Retinal pigment epithelial cell (primary cell): ENCODE results near the gene KRTAP4-16.
"Not testable (repeated sequence)": the region's sequence is repeated elsewhere in the genome, so short reads cannot be mapped to it uniquely, and the experiment has no call there.

Experiments
- DNase-seq: peaks from one replicate; pipeline ENCODE4 v3.0.0-alpha.2; 2010; ENCODE audit warnings: low read depth
- H3K4me3 ChIP-seq: 2 replicates; pipeline ENCODE4 v1.5.1; 2011; ENCODE audit warnings: mild to moderate bottlenecking, low read length, control low read depth, moderate library complexity
- TF ChIP-seq, protein P1 (sequence below): conservative IDR thresholded peaks from 2 replicates; pipeline ENCODE4 v1.5.1; 2011; ENCODE audit warnings: low read depth, low read length, control low read depth, inconsistent platforms

The KRTAP4-16 gene

DNA sequence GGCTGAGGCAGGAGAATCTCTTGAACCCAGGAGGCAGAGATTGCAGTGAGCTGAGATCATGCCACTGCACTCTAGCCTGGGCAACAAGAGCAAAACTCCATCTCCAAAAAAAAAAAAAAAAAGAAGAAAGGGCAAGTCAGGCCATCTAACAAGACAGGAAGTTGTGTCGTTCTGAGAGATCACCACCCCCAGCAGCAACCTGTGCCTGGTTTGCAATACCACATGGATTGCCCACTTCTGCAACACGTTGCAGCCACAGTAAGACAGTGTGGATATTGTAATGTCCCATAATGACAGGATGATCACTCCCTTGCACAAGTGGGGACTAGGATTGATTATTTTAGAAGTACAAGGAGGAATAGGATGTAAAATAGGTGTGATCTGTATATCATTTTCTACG is 33.0 kb downstream of the KRTAP4-16 start:
- TF ChIP-seq, protein P1, sequence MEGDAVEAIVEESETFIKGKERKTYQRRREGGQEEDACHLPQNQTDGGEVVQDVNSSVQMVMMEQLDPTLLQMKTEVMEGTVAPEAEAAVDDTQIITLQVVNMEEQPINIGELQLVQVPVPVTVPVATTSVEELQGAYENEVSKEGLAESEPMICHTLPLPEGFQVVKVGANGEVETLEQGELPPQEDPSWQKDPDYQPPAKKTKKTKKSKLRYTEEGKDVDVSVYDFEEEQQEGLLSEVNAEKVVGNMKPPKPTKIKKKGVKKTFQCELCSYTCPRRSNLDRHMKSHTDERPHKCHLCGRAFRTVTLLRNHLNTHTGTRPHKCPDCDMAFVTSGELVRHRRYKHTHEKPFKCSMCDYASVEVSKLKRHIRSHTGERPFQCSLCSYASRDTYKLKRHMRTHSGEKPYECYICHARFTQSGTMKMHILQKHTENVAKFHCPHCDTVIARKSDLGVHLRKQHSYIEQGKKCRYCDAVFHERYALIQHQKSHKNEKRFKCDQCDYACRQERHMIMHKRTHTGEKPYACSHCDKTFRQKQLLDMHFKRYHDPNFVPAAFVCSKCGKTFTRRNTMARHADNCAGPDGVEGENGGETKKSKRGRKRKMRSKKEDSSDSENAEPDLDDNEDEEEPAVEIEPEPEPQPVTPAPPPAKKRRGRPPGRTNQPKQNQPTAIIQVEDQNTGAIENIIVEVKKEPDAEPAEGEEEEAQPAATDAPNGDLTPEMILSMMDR, result no peak
- H3K4me3 ChIP-seq, result no peak overlapping the region
- DNase-seq, result no peak

DNA sequence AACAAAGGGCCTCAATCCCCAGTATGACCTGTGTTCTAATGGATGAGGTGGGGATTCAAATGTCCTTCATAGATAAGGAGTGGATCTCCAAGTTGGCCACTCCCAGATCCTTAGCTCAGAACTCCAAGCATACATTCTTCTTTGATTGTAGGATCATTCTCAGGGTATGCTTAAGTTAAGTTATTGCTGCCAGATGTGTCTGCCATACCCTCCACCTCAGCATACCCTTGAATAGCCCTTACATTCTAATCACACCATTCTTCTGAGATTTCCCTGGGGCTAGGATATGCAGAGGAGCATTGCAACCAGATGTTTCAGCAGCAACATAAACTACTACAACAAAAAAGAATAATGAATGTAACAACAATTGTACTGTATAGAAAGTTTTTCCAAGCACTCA is 34.7 kb downstream of the KRTAP4-16 start:
- no peak overlapping the region for H3K4me3 ChIP-seq
- TF ChIP-seq, protein P1, result no peak
- DNase-seq, result no peak

DNA sequence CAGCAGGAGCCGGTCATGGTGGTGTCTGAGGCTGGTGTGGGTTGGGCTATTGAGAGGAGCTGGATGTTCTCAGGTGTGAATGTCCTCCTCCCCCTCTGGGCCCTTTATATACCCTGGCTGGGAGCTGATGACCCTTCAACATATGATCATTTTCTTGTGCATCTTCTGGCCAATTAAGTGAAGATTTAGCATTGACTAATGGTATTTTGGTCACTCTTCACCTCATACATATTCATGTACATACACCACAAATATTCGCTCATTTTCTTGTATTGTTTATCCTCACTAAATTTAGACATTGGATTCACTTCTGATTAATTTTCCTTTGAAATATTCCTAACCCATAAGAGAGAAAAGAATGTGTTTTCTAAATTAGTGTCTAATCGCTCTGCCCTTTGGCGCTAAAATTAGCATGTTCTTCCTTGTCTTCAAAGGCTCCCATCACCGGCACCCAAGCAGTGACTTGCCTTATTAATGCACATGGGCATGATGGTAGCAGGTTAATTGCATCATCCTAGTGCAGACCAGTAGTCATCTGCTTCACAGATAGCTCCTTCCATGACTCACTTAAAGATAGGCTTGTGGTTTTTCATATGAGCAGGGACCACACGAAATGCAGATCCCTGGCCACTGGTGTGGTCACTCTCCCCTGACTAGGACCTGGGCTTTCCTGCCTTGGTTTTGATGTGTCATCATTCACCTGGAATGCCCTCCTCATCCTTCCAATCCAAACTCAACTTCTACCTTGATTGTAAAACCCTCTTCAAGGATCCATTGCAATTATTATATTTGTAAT is 36.0 kb downstream of the KRTAP4-16 start, which contains the start of gene KRTAP2-4:
KRTAP2-4 (minus strand) TSS at position 51 of the 796 bp plus-strand sequence; CDS start at position 17, 34 bp downstream.
- H3K4me3 ChIP-seq, result no peak within 1 kb of the TSS
- TF ChIP-seq, protein P1, result no peak
- no peak for DNase-seq

DNA sequence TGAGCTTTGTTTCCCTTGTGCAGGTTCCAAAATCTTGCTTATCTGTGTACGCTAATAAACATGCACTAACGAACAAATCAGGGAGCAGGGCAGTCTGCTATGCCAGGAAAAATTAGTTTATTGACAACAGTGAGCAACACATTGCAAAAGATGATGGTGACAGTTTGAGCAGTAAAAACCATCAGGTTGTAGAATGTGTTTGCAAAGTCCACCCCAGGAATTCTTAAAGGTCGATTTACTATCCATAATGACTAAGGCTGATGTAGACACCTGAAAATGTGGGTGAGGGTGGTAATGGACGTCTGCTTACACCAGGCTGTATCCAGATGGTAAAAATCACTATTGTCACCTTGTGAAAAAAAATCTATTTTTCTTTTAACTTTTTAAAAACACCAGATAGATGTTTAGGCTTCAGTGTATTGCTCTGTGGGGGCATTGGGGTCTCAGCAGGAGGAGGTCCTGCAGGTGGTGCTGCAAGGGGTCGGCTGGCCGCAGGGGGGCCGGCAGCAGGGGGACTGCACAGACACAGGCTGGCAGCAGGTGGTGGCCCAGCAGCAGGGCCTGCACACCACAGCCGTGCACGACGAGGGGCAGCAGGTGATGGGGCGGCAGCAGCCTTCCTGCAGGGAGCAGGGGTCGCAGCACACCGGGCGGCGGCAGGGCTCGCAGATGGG is 36.9 kb downstream of the KRTAP4-16 start:
- not testable (repeated sequence) for H3K4me3 ChIP-seq, DNase-seq

DNA sequence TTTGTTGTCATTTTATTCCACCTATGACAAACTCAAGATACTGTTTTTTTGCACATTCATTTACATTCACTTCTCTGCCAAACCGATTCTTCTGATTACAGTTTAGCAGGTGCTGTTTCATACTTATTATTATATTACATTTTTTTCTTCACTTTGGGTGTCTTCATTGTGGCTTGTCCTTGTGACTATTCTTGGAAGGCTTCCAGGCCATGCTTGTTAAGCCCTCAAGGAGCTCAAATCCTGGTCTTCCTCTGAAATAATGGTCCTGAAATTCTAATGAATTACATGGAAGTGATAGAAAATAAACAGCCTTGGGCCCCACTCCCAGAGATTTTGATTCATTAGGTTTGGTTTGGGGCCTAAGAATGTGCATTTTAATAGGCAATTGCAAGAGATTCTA is 37.7 kb downstream of the KRTAP4-16 start:
- TF ChIP-seq, protein P1, result no peak
- DNase-seq, result no peak
- H3K4me3 ChIP-seq, result no peak overlapping the region

DNA sequence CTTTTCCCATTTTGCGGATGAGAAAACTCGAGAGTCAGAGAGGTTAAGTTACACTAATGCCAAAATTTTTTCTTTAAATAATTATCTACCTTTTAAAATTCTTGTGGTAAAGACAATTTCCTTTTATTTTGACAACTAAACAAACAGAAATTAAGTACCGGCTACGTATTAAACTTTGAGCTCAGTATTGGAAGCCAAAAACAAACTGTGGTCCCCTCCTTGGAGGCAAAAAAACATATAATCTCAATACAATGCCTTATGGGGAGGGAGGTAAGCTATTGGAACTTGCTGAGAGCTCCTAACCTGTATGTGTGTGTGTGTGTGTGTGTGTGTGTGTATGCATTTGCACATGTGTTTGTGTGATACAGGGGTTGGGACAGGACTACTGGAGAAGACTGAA is 38.6 kb downstream of the KRTAP4-16 start:
- TF ChIP-seq, protein P1, result no peak
- DNase-seq, result no peak
- no peak overlapping the region for H3K4me3 ChIP-seq

DNA sequence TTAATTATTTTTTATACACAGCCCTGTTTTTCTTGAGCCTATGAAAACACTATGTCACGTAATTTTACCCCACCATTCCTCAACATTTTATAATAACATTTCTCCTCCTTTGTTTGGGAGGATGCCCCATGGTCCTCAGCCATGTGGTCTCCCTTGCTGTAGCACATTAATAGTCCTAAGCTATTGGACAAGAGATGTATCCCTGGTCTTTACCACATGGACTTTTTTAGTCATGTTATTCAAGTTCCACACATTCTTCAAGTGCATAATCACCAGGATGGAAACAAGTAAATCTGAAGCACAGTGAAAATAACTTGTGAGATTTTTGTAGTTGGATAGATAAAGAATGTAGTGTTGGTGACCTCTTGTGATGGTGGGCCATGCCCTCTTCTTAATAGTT is 40.0 kb downstream of the KRTAP4-16 start:
- no peak overlapping the region for H3K4me3 ChIP-seq
- DNase-seq, result peak; percentile 87
- TF ChIP-seq, protein P1, result no peak
